Measurements from ENCODE around the gene TCL1A. TPM values are rescaled to one million over a fixed set of nuclear protein-coding genes. Genes with fewer than 3 reads are reported as not detected.
"Not testable (repeated sequence)": the region's sequence is repeated elsewhere in the genome, so short reads cannot be mapped to it uniquely, and the experiment has no call there.

The TCL1A gene, protein sequence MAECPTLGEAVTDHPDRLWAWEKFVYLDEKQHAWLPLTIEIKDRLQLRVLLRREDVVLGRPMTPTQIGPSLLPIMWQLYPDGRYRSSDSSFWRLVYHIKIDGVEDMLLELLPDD
- not detected for polyA plus RNA-seq

- H3K36me3 ChIP-seq (ENCODE audit: control insufficient read depth in 2 of 2, insufficient read depth in 2 of 2, low read length in 1 of 2), result no peaks in the 10 kb centered on the region
- H3K27ac ChIP-seq (ENCODE audit: low read depth in 2 of 2, low read length in 1 of 2), result no peak within 1 kb of the TSS
- H3K4me3 ChIP-seq (ENCODE audit: low read depth in 1 of 2, low read length in 2 of 2), result no peak within 1 kb of the TSS
- 51 to 53% methylated on average over 38 to 47 of the region's 47 CpGs for WGBS, 2 donors
- H3K9me3 ChIP-seq (ENCODE audit: control insufficient read depth in 2 of 2, insufficient read depth in 1 of 2, low read depth in 1 of 2, low read length in 1 of 2), result peaks cover 0 to 4% of the 10 kb centered on the region in 2 donors
- H3K27me3 ChIP-seq (ENCODE audit: control insufficient read depth in 1 of 2, insufficient read depth in 2 of 2, low read length in 2 of 2), result peaks cover 0 to 2% of the 10 kb centered on the region in 2 donors
- H3K4me1 ChIP-seq (ENCODE audit: control insufficient read depth in 2 of 2, insufficient read depth in 2 of 2, low read length in 1 of 2), result no peaks in the 10 kb centered on the region
Observed at GRCh38 chr14:95713596-95714371, at the start of gene TCL1A. Gene TCL1A, minus strand, starts transcription at chr14:95714125. Its CDS starts 59 bp downstream, at chr14:95714066.

DNA sequence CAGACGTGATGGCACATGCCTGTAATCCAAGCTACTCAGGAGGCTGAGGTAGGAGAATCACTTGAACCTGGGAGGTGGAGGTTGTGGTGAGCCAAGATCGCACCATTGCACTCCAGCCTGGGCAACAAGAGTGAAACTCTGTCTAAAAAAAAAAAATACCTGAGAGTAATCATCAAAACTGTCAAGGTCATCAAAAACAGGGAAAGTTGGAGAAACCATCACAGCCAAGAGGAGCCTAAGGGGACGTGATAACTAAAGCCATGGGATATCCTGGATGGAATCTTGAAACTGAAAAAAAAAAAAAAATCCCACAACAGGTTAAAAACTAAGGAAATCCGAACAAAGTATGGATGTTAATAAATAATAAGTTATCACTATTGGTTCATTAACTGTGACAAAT is 49.1 kb upstream of the TCL1A start:
- H3K9me3 ChIP-seq (ENCODE audit: control insufficient read depth in 2 of 2, insufficient read depth in 1 of 2, low read depth in 1 of 2, low read length in 1 of 2); H3K36me3 ChIP-seq (ENCODE audit: control insufficient read depth in 2 of 2, insufficient read depth in 2 of 2, low read length in 1 of 2); H3K27ac ChIP-seq (ENCODE audit: low read depth in 2 of 2, low read length in 1 of 2); H3K4me3 ChIP-seq (ENCODE audit: low read depth in 1 of 2, low read length in 2 of 2); H3K4me1 ChIP-seq (ENCODE audit: control insufficient read depth in 2 of 2, insufficient read depth in 2 of 2, low read length in 1 of 2); H3K27me3 ChIP-seq (ENCODE audit: control insufficient read depth in 1 of 2, insufficient read depth in 2 of 2, low read length in 2 of 2): not testable (repeated sequence)
- 75 to 89% methylated on average over 3 to 4 of the region's 4 CpGs for WGBS, 2 donors

GRCh38 chr14:95761436-95761835 is 47.5 kb upstream of the TCL1A start:
- no peak overlapping the region for H3K4me3 ChIP-seq (ENCODE audit: low read depth in 1 of 2, low read length in 2 of 2)
- H3K4me1 ChIP-seq (ENCODE audit: control insufficient read depth in 2 of 2, insufficient read depth in 2 of 2, low read length in 1 of 2), result no peaks in the 10 kb centered on the region
- no peaks in the 10 kb centered on the region for H3K27me3 ChIP-seq (ENCODE audit: control insufficient read depth in 1 of 2, insufficient read depth in 2 of 2, low read length in 2 of 2)
- H3K9me3 ChIP-seq (ENCODE audit: control insufficient read depth in 2 of 2, insufficient read depth in 1 of 2, low read depth in 1 of 2, low read length in 1 of 2), result no peaks in the 10 kb centered on the region
- WGBS, 2 donors, result 49 to 58% methylated on average over 6 of the region's 6 CpGs
- no peak overlapping the region for H3K27ac ChIP-seq (ENCODE audit: low read depth in 2 of 2, low read length in 1 of 2)
- no peaks in the 10 kb centered on the region for H3K36me3 ChIP-seq (ENCODE audit: control insufficient read depth in 2 of 2, insufficient read depth in 2 of 2, low read length in 1 of 2)

DNA sequence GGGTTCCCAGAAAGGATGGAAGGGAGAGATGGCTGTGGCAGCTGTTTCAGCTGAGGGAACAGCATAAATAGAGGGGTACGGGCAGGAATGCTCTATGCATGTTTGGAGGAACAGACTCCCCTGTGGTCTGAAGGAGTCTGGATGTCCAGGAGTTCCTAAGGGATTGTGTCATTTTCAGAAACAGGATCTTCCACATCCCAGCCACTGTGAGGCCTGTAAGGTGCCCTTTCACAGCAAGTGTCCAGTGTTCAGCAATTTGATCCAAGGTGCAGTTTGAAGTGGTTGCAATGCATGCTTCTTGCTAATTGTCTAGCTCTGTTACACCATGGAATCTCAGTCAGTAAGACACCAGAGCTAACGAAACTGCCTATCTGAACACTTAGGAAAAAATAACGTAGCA is 46.7 kb upstream of the TCL1A start:
- WGBS, 2 donors, result 70 to 79% methylated on average over 3 of the region's 3 CpGs
- no peaks in the 10 kb centered on the region for H3K4me1 ChIP-seq (ENCODE audit: control insufficient read depth in 2 of 2, insufficient read depth in 2 of 2, low read length in 1 of 2)
- H3K4me3 ChIP-seq (ENCODE audit: low read depth in 1 of 2, low read length in 2 of 2), result no peak overlapping the region
- no peaks in the 10 kb centered on the region for H3K36me3 ChIP-seq (ENCODE audit: control insufficient read depth in 2 of 2, insufficient read depth in 2 of 2, low read length in 1 of 2)
- no peaks in the 10 kb centered on the region for H3K27me3 ChIP-seq (ENCODE audit: control insufficient read depth in 1 of 2, insufficient read depth in 2 of 2, low read length in 2 of 2)
- H3K27ac ChIP-seq (ENCODE audit: low read depth in 2 of 2, low read length in 1 of 2), result no peak overlapping the region
- H3K9me3 ChIP-seq (ENCODE audit: control insufficient read depth in 2 of 2, insufficient read depth in 1 of 2, low read depth in 1 of 2, low read length in 1 of 2), result no peaks in the 10 kb centered on the region

GRCh38 chr14:95759941-95760340 is 46.0 kb upstream of the TCL1A start:
- Histone ChIP-seq H3K27me3 (ENCODE audit: control insufficient read depth in 1 of 2, insufficient read depth in 2 of 2, low read length in 2 of 2) (no peaks in the 10 kb centered on the region), H3K4me3 (ENCODE audit: low read depth in 1 of 2, low read length in 2 of 2) (no peak overlapping the region), H3K9me3 (ENCODE audit: control insufficient read depth in 2 of 2, insufficient read depth in 1 of 2, low read depth in 1 of 2, low read length in 1 of 2) (no peaks in the 10 kb centered on the region), H3K4me1 (ENCODE audit: control insufficient read depth in 2 of 2, insufficient read depth in 2 of 2, low read length in 1 of 2) (no peaks in the 10 kb centered on the region), H3K36me3 (ENCODE audit: control insufficient read depth in 2 of 2, insufficient read depth in 2 of 2, low read length in 1 of 2) (no peaks in the 10 kb centered on the region), H3K27ac (ENCODE audit: low read depth in 2 of 2, low read length in 1 of 2) (no peak overlapping the region)

GRCh38 chr14:95758331-95758730 is 44.4 kb upstream of the TCL1A start:
- no peaks in the 10 kb centered on the region for H3K27me3 ChIP-seq (ENCODE audit: control insufficient read depth in 1 of 2, insufficient read depth in 2 of 2, low read length in 2 of 2)
- no peaks in the 10 kb centered on the region for H3K9me3 ChIP-seq (ENCODE audit: control insufficient read depth in 2 of 2, insufficient read depth in 1 of 2, low read depth in 1 of 2, low read length in 1 of 2)
- H3K4me3 ChIP-seq (ENCODE audit: low read depth in 1 of 2, low read length in 2 of 2), result no peak overlapping the region
- no peaks in the 10 kb centered on the region for H3K36me3 ChIP-seq (ENCODE audit: control insufficient read depth in 2 of 2, insufficient read depth in 2 of 2, low read length in 1 of 2)
- no peak overlapping the region for H3K27ac ChIP-seq (ENCODE audit: low read depth in 2 of 2, low read length in 1 of 2)
- 73 to 75% methylated on average over 7 of the region's 7 CpGs for WGBS, 2 donors
- H3K4me1 ChIP-seq (ENCODE audit: control insufficient read depth in 2 of 2, insufficient read depth in 2 of 2, low read length in 1 of 2), result no peaks in the 10 kb centered on the region

GRCh38 chr14:95756751-95757150 is 42.8 kb upstream of the TCL1A start:
- no peak overlapping the region for H3K4me3 ChIP-seq (ENCODE audit: low read depth in 1 of 2, low read length in 2 of 2)
- H3K36me3 ChIP-seq (ENCODE audit: control insufficient read depth in 2 of 2, insufficient read depth in 2 of 2, low read length in 1 of 2), result no peaks in the 10 kb centered on the region
- 39 to 51% methylated on average over 3 of the region's 3 CpGs for WGBS, 2 donors
- no peaks in the 10 kb centered on the region for H3K4me1 ChIP-seq (ENCODE audit: control insufficient read depth in 2 of 2, insufficient read depth in 2 of 2, low read length in 1 of 2)
- H3K27me3 ChIP-seq (ENCODE audit: control insufficient read depth in 1 of 2, insufficient read depth in 2 of 2, low read length in 2 of 2), result no peaks in the 10 kb centered on the region
- no peaks in the 10 kb centered on the region for H3K9me3 ChIP-seq (ENCODE audit: control insufficient read depth in 2 of 2, insufficient read depth in 1 of 2, low read depth in 1 of 2, low read length in 1 of 2)
- no peak overlapping the region for H3K27ac ChIP-seq (ENCODE audit: low read depth in 2 of 2, low read length in 1 of 2)

DNA sequence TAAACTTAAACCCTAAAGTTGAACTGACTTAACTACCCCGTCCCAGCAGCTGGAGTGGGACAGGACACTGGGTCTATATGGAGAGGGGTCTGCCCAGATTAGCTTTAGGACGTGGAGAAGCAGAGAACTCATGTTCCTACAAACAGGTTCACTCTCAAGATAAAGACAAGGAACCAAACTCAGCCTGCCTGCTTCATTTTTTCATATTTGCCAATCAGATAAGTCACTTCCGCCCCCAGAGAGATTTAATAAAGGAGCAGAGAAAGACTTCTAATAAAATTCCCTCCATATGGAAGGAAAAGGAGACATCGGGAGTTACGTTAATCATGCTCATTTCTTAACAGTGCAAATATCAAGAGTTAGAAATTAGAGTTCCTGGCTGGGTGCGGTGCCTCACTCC is 42.2 kb upstream of the TCL1A start:
- Histone ChIP-seq H3K27ac (ENCODE audit: low read depth in 2 of 2, low read length in 1 of 2) (no peak overlapping the region), H3K9me3 (ENCODE audit: control insufficient read depth in 2 of 2, insufficient read depth in 1 of 2, low read depth in 1 of 2, low read length in 1 of 2) (no peaks in the 10 kb centered on the region), H3K36me3 (ENCODE audit: control insufficient read depth in 2 of 2, insufficient read depth in 2 of 2, low read length in 1 of 2) (no peaks in the 10 kb centered on the region), H3K4me1 (ENCODE audit: control insufficient read depth in 2 of 2, insufficient read depth in 2 of 2, low read length in 1 of 2) (no peaks in the 10 kb centered on the region), H3K4me3 (ENCODE audit: low read depth in 1 of 2, low read length in 2 of 2) (no peak overlapping the region), H3K27me3 (ENCODE audit: control insufficient read depth in 1 of 2, insufficient read depth in 2 of 2, low read length in 2 of 2) (no peaks in the 10 kb centered on the region)
- 70 to 77% methylated on average over 6 of the region's 6 CpGs for WGBS, 2 donors

GRCh38 chr14:95741781-95742180 is 27.9 kb upstream of the TCL1A start:
- Histone ChIP-seq H3K4me3 (ENCODE audit: low read depth in 1 of 2, low read length in 2 of 2) (no peak overlapping the region), H3K27me3 (ENCODE audit: control insufficient read depth in 1 of 2, insufficient read depth in 2 of 2, low read length in 2 of 2) (no peaks in the 10 kb centered on the region), H3K36me3 (ENCODE audit: control insufficient read depth in 2 of 2, insufficient read depth in 2 of 2, low read length in 1 of 2) (no peaks in the 10 kb centered on the region), H3K9me3 (ENCODE audit: control insufficient read depth in 2 of 2, insufficient read depth in 1 of 2, low read depth in 1 of 2, low read length in 1 of 2) (peaks cover 0 to 3% of the 10 kb centered on the region in 2 donors), H3K4me1 (ENCODE audit: control insufficient read depth in 2 of 2, insufficient read depth in 2 of 2, low read length in 1 of 2) (peaks cover 0 to 4% of the 10 kb centered on the region in 2 donors), H3K27ac (ENCODE audit: low read depth in 2 of 2, low read length in 1 of 2) (no peak overlapping the region)
- WGBS, 2 donors, result 86 to 88% methylated on average over 4 of the region's 4 CpGs

- no peaks in the 10 kb centered on the region for H3K36me3 ChIP-seq (ENCODE audit: control insufficient read depth in 2 of 2, insufficient read depth in 2 of 2, low read length in 1 of 2)
- H3K9me3 ChIP-seq (ENCODE audit: control insufficient read depth in 2 of 2, insufficient read depth in 1 of 2, low read depth in 1 of 2, low read length in 1 of 2), result peaks cover 0 to 3% of the 10 kb centered on the region in 2 donors
- 11 to 31% methylated on average over 5 of the region's 5 CpGs for WGBS, 2 donors
- H3K27me3 ChIP-seq (ENCODE audit: control insufficient read depth in 1 of 2, insufficient read depth in 2 of 2, low read length in 2 of 2), result no peaks in the 10 kb centered on the region
- H3K4me1 ChIP-seq (ENCODE audit: control insufficient read depth in 2 of 2, insufficient read depth in 2 of 2, low read length in 1 of 2), result peaks cover 0 to 4% of the 10 kb centered on the region in 2 donors
- H3K4me3 ChIP-seq (ENCODE audit: low read depth in 1 of 2, low read length in 2 of 2), result no peak overlapping the region
- H3K27ac ChIP-seq (ENCODE audit: low read depth in 2 of 2, low read length in 1 of 2), result no peak overlapping the region
Observed at GRCh38 chr14:95741038-95741490, 27.1 kb upstream of the TCL1A start.

Measured in esophagus (tissue), 2 donors.